Measurements from ENCODE around the gene PSMB7. TPM values are rescaled to one million over a fixed set of nuclear protein-coding genes. Genes with fewer than 3 reads are reported as not detected.
A peak's percentile ranks its signal among the peaks of the same experiment; 100 is the strongest.

Gene PSMB7
- 224 TPM for polyA plus RNA-seq (2013, experiment 1 of 2; ENCODE audit: insufficient read length)
- polyA plus RNA-seq (2013, experiment 2 of 2; ENCODE audit: insufficient read length): 221 TPM

DNA sequence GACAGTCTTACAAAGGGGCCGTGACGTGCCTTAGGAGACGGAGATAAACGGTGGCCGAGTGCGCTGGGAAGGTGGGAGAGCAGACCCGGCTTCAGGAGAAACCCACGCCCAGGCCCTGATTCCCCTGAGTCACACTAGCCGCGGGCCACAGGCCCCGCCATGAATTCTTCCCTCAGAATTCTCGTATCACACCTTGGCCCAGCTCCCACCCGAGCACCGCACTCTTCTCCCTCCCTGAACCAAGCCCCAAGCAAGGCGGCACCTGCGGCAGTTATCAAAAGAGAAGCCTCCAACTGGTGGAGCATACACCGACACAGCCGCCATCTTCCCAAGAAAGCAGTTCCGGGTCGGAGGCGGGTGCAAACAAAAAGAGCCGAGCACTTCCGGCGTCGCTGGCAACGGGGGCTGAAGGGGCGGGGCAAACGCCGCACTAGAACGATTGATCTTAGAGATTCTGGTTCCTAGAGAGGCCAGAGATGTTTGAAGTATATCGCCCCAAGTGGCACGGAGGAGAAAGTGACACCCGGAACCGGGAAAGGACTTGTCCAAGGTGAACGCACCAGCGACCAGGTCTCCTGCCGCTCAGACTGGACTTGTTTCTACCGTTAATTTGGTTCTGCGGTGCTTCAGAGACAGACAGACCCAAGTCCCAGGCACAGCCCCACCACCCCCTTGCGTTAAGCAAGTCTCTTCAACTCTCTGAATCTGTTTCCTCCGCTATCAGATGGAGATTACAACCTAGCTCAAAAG, at the start of gene PSMB7:
TSS of gene PSMB7 (minus strand) at position 341 of the 750 bp plus-strand sequence. CDS start at position 324, 17 bp downstream.
- DNase-seq: peak; percentile 94

DNA sequence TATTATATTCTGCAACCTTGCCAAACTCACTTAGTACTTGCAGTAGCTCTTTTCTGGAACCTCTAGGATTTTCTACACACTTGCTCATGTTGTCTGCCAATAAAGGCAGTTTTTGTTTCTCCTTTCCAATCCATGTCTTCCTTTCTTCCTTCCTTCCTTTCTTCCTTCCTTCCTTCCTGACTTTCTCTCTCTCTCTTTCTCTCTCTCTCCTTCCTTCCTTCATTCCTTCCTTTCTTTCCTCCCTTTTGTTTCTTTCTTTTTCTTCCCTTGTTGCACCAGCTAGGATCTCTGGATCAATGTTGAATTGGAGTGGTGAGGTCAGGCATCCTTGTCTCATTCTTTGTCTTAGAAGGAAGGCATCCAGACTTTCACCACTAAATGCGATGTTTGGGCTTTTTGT, 47.5 kb upstream of the PSMB7 start:
- DNase-seq: no peak

DNA sequence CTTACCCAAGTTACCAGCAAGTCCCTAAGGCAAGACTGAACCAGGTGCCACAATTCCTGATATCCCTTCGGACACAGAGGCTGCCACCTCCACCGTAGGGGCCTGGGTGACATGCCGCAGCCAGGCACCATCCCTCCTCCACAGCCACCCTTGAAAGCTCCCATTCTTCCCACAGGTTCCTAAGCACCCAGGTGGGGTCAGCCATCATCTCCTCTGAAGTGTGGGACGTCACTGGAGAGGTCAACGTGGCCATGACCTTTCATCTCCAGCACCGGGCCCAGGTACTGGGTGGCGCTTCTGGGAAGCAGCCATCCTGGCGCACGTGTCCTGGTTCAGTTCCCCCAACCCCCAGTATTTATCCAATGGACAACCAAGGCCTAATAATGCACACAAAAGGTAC, 43.2 kb upstream of the PSMB7 start:
- no peak for DNase-seq

DNA sequence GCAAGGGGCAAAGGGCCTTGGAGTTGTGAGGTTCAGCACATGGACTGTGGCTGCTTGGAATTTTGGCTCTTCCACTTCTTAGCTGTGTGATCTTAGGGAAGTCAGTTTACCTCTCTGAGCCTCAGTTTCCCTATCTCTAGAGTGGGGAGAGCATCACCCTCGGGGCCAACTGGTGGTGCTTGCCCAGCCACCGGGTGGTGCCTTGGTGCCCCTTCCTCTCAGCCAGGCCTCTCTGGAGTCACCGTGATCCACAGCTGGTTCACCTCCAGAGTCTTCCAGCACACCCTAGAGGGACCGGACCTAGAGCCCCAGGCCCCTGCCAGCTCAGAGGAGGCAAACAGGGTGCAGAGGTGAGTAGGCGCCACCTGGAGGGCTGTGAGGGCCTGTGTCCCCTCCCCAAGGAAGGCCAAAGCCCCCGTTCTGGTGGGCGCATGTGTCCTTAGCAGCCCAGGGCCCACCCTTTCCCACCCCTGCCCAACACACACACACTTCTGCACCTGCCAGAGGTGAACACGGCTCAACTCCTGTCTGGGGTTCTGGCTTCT, 42.7 kb upstream of the PSMB7 start:
- no peak for DNase-seq

DNA sequence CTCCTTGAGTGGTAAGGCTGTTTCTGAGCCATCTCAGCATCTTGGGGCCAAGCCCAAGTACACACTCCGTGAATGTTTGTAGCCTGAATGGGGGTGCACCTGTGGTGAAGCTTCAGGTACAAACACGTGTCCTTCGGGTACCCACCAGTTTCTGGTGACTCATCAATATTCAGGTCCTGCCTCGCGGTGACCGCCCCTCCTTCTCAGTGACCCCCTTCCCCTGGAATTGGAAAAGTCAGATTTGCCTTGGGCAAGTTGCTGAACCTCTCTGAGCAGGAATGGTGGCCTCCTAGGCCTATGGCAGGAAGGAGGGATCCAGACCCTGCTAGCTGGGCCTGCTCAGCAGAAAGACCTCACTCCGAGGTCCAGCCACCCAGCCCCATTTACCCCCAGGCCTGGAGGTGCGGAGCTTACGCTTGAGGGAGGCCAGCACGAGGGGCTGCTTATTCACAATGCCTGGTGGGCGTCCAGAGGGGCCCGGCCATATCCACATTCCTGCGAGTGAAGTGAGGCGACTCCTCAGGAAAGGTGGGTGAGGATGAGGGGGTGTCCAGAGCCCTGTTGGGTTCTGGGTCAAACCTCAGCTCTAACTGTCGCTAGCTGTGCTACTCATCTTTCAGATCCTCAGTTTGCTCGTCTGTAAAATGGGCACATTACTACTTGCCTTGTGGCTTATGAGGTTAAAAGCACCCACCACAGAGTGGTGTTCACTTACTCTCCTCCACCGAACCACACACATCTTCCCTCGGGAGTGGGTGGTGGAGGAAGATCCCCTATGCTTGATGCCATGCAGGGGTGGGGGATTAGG, 42.0 kb upstream of the PSMB7 start:
- DNase-seq: no peak

DNA sequence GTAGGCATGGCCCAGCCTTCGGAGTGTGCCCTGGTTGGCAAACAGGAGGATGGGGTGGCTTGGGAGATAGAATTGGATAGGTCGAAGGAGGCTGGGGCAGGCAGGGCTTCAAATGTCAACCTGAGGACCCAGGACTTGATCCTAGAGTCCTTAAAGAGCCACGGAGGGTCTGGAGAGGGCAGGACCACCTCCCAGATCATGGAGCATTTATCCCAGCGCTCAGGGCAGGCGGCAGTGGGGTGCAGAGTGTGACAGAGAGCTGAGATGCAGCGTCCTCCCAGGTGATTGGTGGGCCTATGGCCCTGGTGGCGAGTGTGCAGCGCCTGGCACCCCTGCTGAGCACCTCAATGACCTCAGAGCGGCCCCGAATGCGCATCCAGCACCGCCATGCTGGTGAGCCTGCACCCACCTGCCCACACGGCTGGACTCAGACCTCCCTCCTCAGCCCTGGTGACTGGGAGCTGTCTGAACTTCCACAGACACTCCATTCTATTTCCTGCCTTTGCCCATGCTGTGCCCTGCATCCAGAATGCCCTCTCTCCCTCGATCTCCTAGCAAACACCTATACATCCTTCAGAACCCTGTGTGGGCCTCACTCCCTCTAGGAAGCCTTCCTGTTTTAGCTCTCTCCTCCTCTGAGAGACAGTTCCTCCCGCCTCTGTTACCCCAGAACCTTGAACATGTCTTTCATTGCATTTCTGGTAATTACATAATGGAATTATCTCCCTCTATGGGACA, 41.3 kb upstream of the PSMB7 start:
- no peak for DNase-seq

DNA sequence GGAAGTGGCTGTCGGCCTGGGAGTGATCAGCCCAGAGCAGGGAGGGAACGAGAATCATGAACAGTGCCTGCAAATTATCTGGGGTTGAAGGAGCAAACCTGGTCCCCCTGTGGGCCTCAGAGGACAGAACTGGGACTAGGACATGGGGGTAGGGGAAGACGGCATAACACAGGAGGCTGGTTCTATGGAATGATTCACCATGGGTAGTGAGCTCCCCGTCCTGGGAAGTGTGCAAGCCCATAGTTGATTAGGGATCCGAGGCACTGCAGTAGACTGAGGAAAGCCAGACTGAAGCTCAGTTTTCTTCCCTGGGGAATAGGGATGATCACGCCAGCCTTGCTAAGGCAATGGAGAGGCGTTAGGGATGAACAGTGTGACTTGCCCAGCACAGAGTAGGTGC, 40.6 kb upstream of the PSMB7 start:
- no peak for DNase-seq

DNA sequence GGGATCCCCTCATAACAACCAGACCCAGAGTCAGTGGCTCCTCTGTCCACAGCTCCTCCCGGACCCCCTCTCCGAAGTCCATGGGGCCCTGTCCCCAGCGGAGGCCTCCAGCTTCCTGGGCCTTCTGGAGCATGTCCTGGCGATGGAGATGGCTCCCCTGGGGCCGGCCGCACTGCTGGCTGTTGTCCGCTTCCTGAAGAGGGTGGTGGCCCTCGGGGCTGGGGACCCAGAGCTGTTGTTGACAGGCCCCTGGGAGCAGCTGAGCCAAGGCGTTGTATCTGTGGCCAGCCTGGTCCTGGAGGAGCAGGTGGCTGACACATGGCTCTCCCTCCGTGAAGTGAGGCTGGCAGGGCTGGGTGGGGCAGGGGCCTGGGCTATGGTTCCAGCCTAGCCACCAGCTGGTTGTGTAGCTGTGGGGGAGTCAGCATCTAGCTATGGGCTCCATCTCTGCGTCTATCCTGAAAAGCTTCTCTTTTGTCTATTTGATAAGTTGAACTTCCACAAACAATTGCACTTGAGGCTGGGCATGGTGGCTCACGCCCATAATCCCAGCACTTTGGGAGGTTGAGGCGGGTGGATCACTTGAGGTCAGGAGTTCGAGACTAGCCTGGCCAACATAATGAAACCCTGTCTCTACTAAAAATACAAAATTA, 39.7 kb upstream of the PSMB7 start:
- DNase-seq: no peak

DNA sequence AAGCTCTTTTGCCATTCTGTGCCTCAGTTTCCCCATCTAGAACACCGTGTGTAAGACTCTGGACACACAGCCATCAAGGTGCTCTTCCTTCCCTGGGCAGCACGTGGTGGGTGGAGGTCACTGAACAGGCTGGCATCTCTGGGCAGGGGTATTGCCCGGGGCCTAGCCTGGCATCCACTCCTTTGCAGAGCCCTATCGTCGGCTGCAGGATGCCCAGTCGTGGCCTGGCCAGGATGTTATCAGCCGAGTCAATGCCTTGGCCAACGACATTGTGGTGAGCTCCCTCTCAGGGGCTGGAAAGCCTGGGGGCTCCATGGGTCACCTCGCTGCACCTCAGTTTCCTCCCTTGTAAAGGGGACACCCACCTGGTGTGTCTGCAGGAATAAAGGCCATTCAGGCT, 39.1 kb upstream of the PSMB7 start:
- DNase-seq: no peak

DNA sequence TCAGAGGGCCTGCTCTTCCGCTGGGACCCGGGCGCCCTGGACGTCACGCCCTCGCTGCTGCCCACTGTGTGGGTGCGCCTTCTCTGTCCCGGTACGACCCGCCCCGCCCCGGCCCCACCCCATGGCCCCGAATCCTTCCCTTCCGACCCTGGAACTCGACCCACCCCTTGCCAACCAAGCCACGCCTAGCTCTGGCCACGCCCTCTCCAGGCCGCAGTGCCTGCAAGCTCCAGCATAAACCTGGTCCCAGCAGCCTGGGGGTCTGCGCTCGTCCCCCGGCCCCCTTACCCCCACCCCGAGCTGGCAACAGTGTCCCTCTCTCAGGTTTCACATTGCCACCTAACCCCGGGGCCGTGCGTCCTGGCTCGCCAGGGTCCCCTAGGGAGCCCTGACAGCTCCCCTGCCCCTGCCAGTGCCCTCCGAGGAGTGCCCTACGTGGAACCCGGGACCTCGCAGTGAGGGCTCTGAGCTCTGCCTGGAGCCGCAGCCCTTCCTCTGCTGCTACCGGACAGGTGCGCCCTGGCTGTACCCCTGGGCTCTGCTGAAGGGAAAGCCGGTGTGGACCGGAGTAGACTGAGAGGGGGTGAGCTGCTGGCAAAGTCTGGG, 38.4 kb upstream of the PSMB7 start:
- no peak for DNase-seq

DNA sequence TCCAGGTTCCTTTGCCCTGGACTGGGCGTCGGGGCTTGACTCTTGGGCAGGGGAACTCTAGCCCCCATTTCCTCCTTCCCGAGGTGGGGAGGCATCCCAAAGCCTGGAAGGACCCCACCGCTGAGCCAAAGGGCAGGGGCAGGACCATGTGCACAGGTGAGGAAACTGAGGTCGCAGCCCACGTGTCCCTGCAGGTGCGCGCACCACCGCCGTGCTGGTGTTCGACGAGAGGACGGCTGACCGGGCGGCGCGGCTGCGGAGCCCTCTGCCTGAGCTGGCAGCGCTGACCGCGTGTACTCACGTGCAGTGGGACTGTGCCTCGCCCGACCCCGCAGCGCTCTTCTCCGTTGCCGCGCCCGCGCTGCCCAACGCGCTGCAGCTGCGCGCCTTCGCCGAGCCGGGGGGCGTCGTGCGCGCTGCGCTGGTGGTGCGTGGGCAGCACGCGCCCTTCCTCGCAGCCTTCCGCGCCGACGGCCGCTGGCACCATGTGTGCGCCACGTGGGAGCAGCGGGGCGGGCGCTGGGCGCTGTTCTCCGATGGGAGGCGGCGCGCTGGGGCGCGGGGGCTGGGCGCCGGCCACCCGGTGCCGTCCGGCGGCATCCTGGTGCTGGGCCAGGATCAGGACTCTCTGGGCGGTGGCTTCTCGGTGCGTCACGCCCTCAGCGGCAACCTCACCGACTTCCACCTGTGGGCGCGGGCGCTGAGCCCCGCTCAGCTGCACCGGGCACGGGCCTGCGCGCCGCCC, 37.8 kb upstream of the PSMB7 start:
- no peak for DNase-seq

DNA sequence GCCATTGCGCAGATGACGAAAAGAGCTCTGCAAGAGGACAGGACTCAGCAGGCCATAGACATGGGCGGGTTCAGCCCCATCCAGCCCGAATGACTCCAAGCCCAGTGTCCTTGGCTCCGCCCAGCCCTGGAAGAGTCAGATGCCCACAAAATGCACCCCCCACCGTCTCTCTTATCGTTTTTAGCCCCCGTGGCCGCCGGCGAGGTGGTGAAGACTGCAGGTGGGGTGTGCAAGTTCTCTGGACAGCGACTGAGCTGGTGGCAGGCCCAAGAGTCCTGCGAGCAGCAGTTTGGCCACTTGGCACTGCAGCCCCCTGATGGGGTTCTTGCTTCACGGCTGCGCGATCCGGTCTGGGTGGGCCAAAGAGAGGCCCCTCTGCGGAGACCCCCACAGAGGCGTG, 37.1 kb upstream of the PSMB7 start:
- no peak for DNase-seq

DNA sequence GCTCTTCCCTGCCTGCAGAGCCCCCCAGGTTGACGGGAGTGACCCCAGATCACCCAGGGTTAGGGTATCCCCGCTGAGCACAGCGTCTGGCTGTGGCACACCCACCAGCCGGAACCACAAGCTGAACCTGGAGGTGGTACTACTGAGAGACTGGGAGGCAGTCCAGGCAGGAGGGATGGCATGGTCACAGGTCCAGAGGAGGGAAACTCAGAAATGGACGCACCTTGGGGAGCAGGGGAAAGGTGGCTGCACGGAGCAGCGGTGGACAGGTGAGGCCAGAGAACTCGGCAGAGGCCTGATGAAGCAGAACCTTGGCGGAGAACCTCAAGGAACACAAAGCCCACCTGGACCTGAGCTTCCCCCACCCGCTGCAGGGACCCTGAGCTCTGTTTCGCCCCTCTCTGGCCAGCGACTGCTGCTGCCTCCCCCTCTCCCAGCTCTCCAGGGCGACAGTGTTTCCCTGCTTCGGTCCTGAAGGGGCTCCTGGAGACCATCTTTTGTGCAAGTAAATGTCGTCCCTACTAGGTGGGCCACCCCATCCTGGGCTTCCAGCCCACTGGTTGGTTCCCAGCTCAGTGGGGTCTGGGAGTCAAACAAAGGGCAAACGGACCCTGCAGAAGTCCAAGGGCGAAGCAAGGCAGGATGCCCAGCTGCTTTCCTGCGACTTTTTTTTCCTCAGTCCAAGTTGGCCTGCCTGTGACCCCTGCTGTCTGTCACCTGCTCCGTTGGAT, 35.9 kb upstream of the PSMB7 start:
- no peak for DNase-seq

DNA sequence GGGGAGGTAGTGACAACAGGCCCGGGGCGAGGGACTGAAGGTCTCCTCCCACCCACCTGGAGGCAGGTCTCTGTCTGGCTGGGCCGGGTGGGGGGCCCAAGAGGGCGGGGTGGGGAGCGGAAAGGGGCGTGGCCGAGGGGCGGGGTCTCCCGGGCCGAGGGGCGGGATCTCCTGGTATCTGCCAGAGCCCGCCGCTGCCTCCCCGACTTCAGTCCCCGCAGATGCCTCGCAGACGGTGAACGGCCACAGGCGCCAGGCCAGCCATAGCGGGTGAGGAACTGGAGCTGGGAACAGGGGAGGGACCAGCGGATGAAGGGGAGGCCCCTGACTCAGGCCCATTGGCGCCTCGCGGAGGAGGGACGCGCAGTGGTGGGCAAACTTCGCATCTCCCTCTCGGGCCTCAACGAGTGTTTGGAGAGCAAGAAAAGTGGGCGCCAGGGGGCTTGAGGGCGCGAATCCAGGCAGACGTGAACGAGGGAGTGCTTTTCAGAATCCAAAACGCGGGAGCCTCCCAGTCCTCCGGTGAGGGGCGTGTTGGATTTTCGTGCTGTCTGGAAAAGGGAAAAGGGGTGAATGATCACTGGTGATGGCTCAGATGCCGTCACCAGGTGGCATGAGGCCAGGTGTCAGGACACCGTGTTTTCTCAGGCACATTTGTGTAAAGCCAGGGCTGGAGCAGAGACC, 35.1 kb upstream of the PSMB7 start, which contains the start of gene ADGRD2:
TSS of gene ADGRD2 (plus strand) at position 211 of the 684 bp plus-strand sequence. CDS start 1,216 bp downstream, outside the sequence.
- DNase-seq: peak; percentile 24

DNA sequence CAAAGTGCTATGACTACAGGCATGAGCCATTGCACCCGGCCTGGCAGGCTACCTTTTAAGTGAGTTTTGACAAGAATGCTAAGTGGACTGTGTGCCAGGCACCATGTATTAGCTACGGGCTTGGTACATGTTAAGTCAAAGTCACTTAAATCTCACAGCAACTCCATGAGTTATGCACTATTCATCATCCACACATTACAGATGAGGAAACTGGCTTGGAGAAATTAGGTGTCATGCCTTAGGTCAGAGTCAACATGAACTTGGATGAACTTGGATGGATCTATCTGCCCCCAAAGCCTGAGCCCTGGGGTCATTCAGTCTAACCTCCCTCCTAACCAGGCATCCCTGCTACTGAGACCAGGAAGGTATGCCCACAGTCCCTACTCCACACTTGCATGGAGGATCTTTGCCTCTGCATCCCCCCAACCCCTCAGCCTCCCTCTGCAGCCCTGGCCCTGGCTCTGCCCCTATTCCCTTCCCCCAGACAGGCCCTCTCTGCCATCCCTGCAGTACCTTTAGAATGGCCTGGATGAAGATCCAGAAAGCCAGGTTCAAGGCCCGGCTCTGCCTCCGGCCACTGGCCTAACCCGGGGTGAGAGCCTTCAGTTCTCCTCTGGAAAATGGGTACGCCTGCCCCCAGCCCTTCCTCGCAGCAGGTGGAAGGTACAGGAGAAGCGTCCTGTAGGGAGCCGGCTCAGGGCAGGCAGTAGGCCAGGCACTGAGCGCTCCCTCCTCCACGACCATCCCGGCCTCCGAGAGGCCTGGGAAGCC, 34.3 kb upstream of the PSMB7 start:
- no peak for DNase-seq

DNA sequence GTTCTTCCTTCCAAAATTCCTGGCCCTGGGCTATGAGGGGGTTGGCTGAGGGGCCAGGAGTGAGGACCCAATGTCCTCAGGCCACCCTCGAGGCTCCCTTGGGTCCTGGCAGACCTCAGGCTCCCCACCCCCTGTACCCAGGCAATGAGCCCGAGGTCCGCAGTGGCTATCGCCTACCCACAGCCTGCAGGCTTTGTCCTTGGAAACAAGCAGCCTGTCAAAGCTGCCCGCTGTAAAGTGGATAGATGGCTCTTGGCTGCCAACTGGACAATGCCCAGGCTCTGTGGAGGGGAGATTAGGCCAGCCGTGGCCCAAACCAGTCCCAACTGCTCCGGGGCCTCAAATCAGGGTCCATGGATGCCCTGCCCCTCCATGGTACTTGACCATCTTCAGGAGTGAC, 32.8 kb upstream of the PSMB7 start:
- no peak for DNase-seq

DNA sequence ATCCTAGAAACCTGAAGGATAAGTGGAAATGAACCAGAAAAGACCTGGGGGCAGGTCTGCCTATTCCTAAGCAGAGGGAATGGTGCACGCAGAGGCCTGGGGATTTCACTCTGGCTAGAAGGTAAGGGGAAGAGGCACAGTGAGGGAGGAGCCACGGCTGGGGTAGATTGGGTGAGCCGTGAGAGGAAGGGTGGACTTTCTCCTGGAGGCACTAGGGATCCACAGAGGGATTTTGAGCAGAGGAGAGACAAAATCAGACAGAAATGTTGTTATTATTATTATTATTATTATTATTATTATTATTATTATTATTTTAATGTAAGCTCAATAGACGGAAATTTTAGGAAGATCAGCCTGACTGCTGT, 32.0 kb upstream of the PSMB7 start:
- DNase-seq: no peak

DNA sequence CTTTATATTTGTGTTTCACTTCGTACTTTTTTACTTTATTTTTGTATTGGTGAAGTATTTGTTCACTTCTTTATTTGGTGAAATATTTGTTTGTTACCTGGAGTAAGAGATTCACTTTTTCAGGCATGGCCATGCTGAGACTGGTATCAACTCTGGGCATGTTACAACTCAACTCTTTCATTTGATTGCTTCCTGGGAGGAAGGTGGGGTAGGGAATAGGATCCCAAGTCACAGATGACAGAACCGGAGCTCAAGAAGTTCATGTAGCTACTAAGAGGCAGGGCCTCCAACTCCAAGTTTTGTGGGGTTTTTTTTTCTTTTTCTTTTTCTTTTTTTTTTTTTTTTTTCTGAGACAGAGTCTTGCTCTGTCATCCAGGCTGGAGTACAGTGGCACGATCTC, 28.9 kb upstream of the PSMB7 start:
- DNase-seq: no peak

DNA sequence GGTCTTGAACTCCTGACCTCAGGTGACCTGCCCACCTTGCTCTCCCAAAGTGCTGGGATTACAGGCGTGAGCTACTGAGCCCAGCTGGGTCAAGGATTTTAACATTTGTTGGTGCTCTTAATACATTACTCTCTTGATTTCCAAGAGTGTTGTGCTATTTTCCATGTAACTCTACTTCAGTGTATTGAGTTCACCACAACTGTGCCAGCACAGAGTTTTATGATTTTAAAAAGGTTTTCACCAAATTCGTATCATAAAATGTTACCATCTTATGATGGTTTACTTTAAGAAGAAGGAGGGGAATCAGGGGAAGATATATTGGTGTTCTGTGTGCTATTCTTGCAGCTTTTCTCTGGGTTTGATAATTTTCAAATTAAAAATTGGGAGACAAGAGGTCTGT, 28.4 kb upstream of the PSMB7 start:
- DNase-seq: no peak
